HT1080 (cell line): Measurements from ENCODE around the gene ERG. TPM values are rescaled to one million over a fixed set of nuclear protein-coding genes. Genes with fewer than 3 reads are reported as not detected.
A peak's percentile ranks its signal among the peaks of the same experiment; 100 is the strongest.

Experiments used
- DNase-seq: peaks from one replicate; pipeline ENCODE4 v3.0.0-alpha.2; 2015; ENCODE audit warnings: low read depth
- polyA plus RNA-seq, 2 experiments: library from polyadenylated mRNA; depleted of rRNA; stranded (reverse); fragments of >200 nt; gene quantifications; 2 replicates each; pipeline ENCODE4 v1.2.3, GENCODE V29; 2015
- total RNA-seq: library from RNA; depleted of rRNA; stranded (reverse); fragments of >200 nt; shearing (Covaris generic); gene quantifications from 2 replicates; pipeline ENCODE4 v1.2.3, GENCODE V29; 2014; rRNA removed

Gene ERG
- total RNA-seq = not detected in 2 replicates
- polyA plus RNA-seq (2015; cell fraction: cytosol; rRNA removed) = not detected in 2 replicates
- polyA plus RNA-seq (2015; cell fraction: nucleus; rRNA removed) = not detected in 2 replicates

- DNase-seq = no peak
Observed at GRCh38 chr21:38498057-38498833, at the start of gene ERG. Gene ERG (minus strand): TSS chr21:38498477. CDS start chr21:38498380, 97 bp downstream.

GRCh38 chr21:38544661-38545060 is 46.4 kb upstream of the ERG start:
- peak; percentile 78 for DNase-seq

- no peak for DNase-seq
Observed at GRCh38 chr21:38542263-38542662, 44.0 kb upstream of the ERG start.

- no peak for DNase-seq
Observed at GRCh38 chr21:38538353-38538752, 40.1 kb upstream of the ERG start.

GRCh38 chr21:38534591-38534990 is 36.3 kb upstream of the ERG start:
- DNase-seq = no peak

GRCh38 chr21:38533887-38534286 is 35.6 kb upstream of the ERG start:
- DNase-seq = no peak

GRCh38 chr21:38531591-38531990 is 33.3 kb upstream of the ERG start:
- DNase-seq = no peak

- no peak for DNase-seq
Observed at GRCh38 chr21:38531039-38531541, 32.8 kb upstream of the ERG start.

GRCh38 chr21:38527737-38528136 is 29.5 kb upstream of the ERG start:
- no peak for DNase-seq

GRCh38 chr21:38525454-38525853 is 27.2 kb upstream of the ERG start:
- peak; percentile 5 for DNase-seq

GRCh38 chr21:38524168-38525153 is 26.2 kb upstream of the ERG start:
- DNase-seq = no peak

- DNase-seq = no peak
Observed at GRCh38 chr21:38520511-38520910, 22.2 kb upstream of the ERG start.

GRCh38 chr21:38511662-38512243 is 13.5 kb upstream of the ERG start:
- no peak for DNase-seq

GRCh38 chr21:38511198-38511597 is 12.9 kb upstream of the ERG start:
- DNase-seq = no peak

GRCh38 chr21:38507374-38507942 is 9.2 kb upstream of the ERG start:
- no peak for DNase-seq

- DNase-seq = no peak
Observed at GRCh38 chr21:38506661-38507281, 8.5 kb upstream of the ERG start.

- peak; percentile 50 for DNase-seq
Observed at GRCh38 chr21:38505654-38506523, 7.6 kb upstream of the ERG start.

- no peak for DNase-seq
Observed at GRCh38 chr21:38504066-38504465, 5.8 kb upstream of the ERG start.

GRCh38 chr21:38503583-38503982 is 5.3 kb upstream of the ERG start:
- DNase-seq = no peak

GRCh38 chr21:38500073-38500472 is 1.8 kb upstream of the ERG start:
- DNase-seq = no peak
